Measurements from ENCODE around the gene MRNIP. TPM values are rescaled to one million over a fixed set of nuclear protein-coding genes. Genes with fewer than 3 reads are reported as not detected.

Gene MRNIP
- total RNA-seq, 1 donor from 2014 or later: 11.8 TPM

GRCh38 chr5:179798144-179798770 lies 60.4 kb downstream of the MRNIP start:
- Histone ChIP-seq H3K27me3 (ENCODE audit: control insufficient read depth, insufficient read depth, low read length) (no peaks in the 10 kb centered on the region), H3K4me3 (ENCODE audit: low read depth, low read length) (no peak overlapping the region), H3K36me3 (ENCODE audit: control insufficient read depth, insufficient read depth, low read length) (peaks cover 37% of the 10 kb centered on the region)
- DNase-seq (ENCODE audit: low read depth) (no peak), FAIRE-seq (no peak)
- TF ChIP-seq CTCF (IDR thresholded peaks at IDR 0.05; ENCODE audit: insufficient read depth, low read length, severe bottlenecking): no peak

- H3K36me3 ChIP-seq (ENCODE audit: control insufficient read depth, insufficient read depth, low read length): peaks cover 37% of the 10 kb centered on the region
- H3K4me3 ChIP-seq (ENCODE audit: low read depth, low read length): no peak overlapping the region
- H3K27me3 ChIP-seq (ENCODE audit: control insufficient read depth, insufficient read depth, low read length): no peaks in the 10 kb centered on the region
- FAIRE-seq (no peak), DNase-seq (ENCODE audit: low read depth) (no peak)
- no peak for TF ChIP-seq CTCF (IDR thresholded peaks at IDR 0.05; ENCODE audit: insufficient read depth, low read length, severe bottlenecking)
Observed at GRCh38 chr5:179797741-179798140, 60.9 kb downstream of the MRNIP start.

- Histone ChIP-seq H3K27me3 (ENCODE audit: control insufficient read depth, insufficient read depth, low read length) (no peaks in the 10 kb centered on the region), H3K36me3 (ENCODE audit: control insufficient read depth, insufficient read depth, low read length) (peaks cover 31% of the 10 kb centered on the region), H3K4me3 (ENCODE audit: low read depth, low read length) (no peak overlapping the region)
- no peak for DNase-seq (ENCODE audit: low read depth)
- TF ChIP-seq CTCF (IDR thresholded peaks at IDR 0.05; ENCODE audit: insufficient read depth, low read length, severe bottlenecking): no peak
- FAIRE-seq: no peak
Observed at GRCh38 chr5:179796877-179797608, 61.6 kb downstream of the MRNIP start.

GRCh38 chr5:179795863-179796833 lies 62.5 kb downstream of the MRNIP start:
- no peaks in the 10 kb centered on the region for H3K27me3 ChIP-seq (ENCODE audit: control insufficient read depth, insufficient read depth, low read length)
- DNase-seq (ENCODE audit: low read depth): peak; percentile 52
- peaks cover 27% of the 10 kb centered on the region for H3K36me3 ChIP-seq (ENCODE audit: control insufficient read depth, insufficient read depth, low read length)
- FAIRE-seq: no peak
- H3K4me3 ChIP-seq (ENCODE audit: low read depth, low read length): peak overlapping the region; percentile 74
- peak; percentile 74 for TF ChIP-seq CTCF (IDR thresholded peaks at IDR 0.05; ENCODE audit: insufficient read depth, low read length, severe bottlenecking)

- FAIRE-seq: no peak
- Histone ChIP-seq H3K4me3 (ENCODE audit: low read depth, low read length) (peak overlapping the region; percentile 74), H3K36me3 (ENCODE audit: control insufficient read depth, insufficient read depth, low read length) (peaks cover 19% of the 10 kb centered on the region), H3K27me3 (ENCODE audit: control insufficient read depth, insufficient read depth, low read length) (no peaks in the 10 kb centered on the region)
- TF ChIP-seq CTCF (IDR thresholded peaks at IDR 0.05; ENCODE audit: insufficient read depth, low read length, severe bottlenecking): no peak
- DNase-seq (ENCODE audit: low read depth): peak; percentile 68
Observed at GRCh38 chr5:179795049-179795862, 63.4 kb downstream of the MRNIP start.
